Endothelial cell of hepatic sinusoid (primary cell): ENCODE results near the gene TOPBP1.
"Not testable (repeated sequence)": the region's sequence is repeated elsewhere in the genome, so short reads cannot be mapped to it uniquely, and the experiment has no call there.

Experiments used
- in situ Hi-C: cut with HindIII; loops from 2 replicates; pipeline ENCODE4 v1.10.0; 2017; ENCODE audit warnings: low sequenced_read_pairs

TOPBP1 gene

GRCh38 chr3:133661454-133662277 lies at the start of gene TOPBP1:
TSS of gene TOPBP1 (minus strand) at chr3:133661941. CDS start at chr3:133661127, 814 bp downstream.
- in situ Hi-C loops: no loop called here

- in situ Hi-C loops: no loop called here
These were observed 49.3 kb upstream of the TOPBP1 start for GRCh38 chr3:133711013-133711412.

- in situ Hi-C loops: no loop called here
These were observed 47.5 kb upstream of the TOPBP1 start for GRCh38 chr3:133709139-133709750.

GRCh38 chr3:133706033-133706432 lies 44.3 kb upstream of the TOPBP1 start:
- in situ Hi-C loops: no loop called here

GRCh38 chr3:133703915-133704314 lies 42.2 kb upstream of the TOPBP1 start:
- in situ Hi-C loops: no loop called here

GRCh38 chr3:133701435-133702358 lies 40.0 kb upstream of the TOPBP1 start:
- in situ Hi-C loops: no loop called here

- in situ Hi-C loops: no loop called here
These were observed 38.6 kb upstream of the TOPBP1 start for GRCh38 chr3:133700351-133700750.

- in situ Hi-C loops: no loop called here
These were observed 38.2 kb upstream of the TOPBP1 start for GRCh38 chr3:133699903-133700302.

GRCh38 chr3:133699467-133699866 lies 37.7 kb upstream of the TOPBP1 start:
- in situ Hi-C loops: no loop called here

- in situ Hi-C loops: no loop called here
These were observed 36.2 kb upstream of the TOPBP1 start for GRCh38 chr3:133697960-133698359.

- in situ Hi-C loops: no loop called here
These were observed 33.9 kb upstream of the TOPBP1 start for GRCh38 chr3:133695560-133696171.

- in situ Hi-C loops: no loop called here
These were observed 32.8 kb upstream of the TOPBP1 start for GRCh38 chr3:133694288-133695268.

GRCh38 chr3:133693821-133694220 lies 32.1 kb upstream of the TOPBP1 start:
- in situ Hi-C loops: no loop called here

- in situ Hi-C loops: no loop called here
These were observed 31.0 kb upstream of the TOPBP1 start for GRCh38 chr3:133692759-133693158.

GRCh38 chr3:133691273-133692107 lies 29.7 kb upstream of the TOPBP1 start:
- in situ Hi-C loops: no loop called here

GRCh38 chr3:133677993-133678392 lies 16.3 kb upstream of the TOPBP1 start:
- in situ Hi-C loops: not testable (repeated sequence)

- in situ Hi-C loops: no loop called here
These were observed 14.8 kb upstream of the TOPBP1 start for GRCh38 chr3:133676336-133677118.
